Upper lobe of left lung (tissue), 6 donors: ENCODE measurements around the gene CYP2W1. TPM values are rescaled to one million over a fixed set of nuclear protein-coding genes. Genes with fewer than 3 reads are reported as not detected.
A peak's percentile ranks its signal among the peaks of the same experiment; 100 is the strongest.
"Not testable (repeated sequence)": the region's sequence is repeated elsewhere in the genome, so short reads cannot be mapped to it uniquely, and the experiment has no call there.

Experiments used
- ATAC-seq, 2 donors: fragments of 200-7000 bp; cut with Tn5 transposase; one replicate each; pipeline ENCODE4 v1.9.1; 2022; ENCODE audit warnings: mild to moderate bottlenecking in 2 of 2, moderate library complexity in 2 of 2; ENCODE audit not compliant: low FRiP score in 2 of 2
- DNase-seq, 2 donors: peaks; one replicate each; pipeline ENCODE4 v3.0.0-alpha.2; 2019 to 2020
- H3K27ac ChIP-seq, 4 donors: fragments of 200-600 bp; sonication (generic); one replicate each; pipeline ENCODE4 v1.5.1; 2016 to 2019
- H3K27me3 ChIP-seq, 4 donors: fragments of 200-600 bp; sonication (generic); one replicate each; pipeline ENCODE4 v1.5.1; 2017 to 2019
- H3K36me3 ChIP-seq, 4 donors: fragments of 200-600 bp; sonication (generic); one replicate each; pipeline ENCODE4 v1.5.1; 2016 to 2019
- H3K4me1 ChIP-seq, 4 donors: fragments of 200-600 bp; sonication (generic); one replicate each; pipeline ENCODE4 v1.5.1; 2018 to 2019
- H3K4me3 ChIP-seq, 4 donors: fragments of 200-600 bp; sonication (generic); one replicate each; pipeline ENCODE4 v1.5.1; 2017 to 2019; ENCODE audit warnings: mild to moderate bottlenecking in 2 of 4, moderate library complexity in 1 of 4
- H3K9me3 ChIP-seq, 4 donors: fragments of 200-600 bp; sonication (generic); one replicate each; pipeline ENCODE4 v1.5.1; 2018 to 2019
- EP300 ChIP-seq, 4 donors: sonication (generic); formaldehyde crosslinking; IDR thresholded peaks; one replicate each; pipeline ENCODE4 v1.5.1; 2017; ENCODE audit warnings: antibody characterized with exemption in 4 of 4, control low read depth in 2 of 4
- POLR2A ChIP-seq, 4 donors: fragments of 450-650 bp; IDR thresholded peaks; one replicate each; pipeline ENCODE4 v1.5.1; 2016 to 2017; ENCODE audit warnings: antibody characterized with exemption in 4 of 4, mild to moderate bottlenecking in 2 of 4
- POLR2AphosphoS5 ChIP-seq, 2 donors: sonication (generic); formaldehyde crosslinking; IDR thresholded peaks; one replicate each; pipeline ENCODE4 v1.5.1; 2017; ENCODE audit warnings: antibody characterized with exemption in 2 of 2
- WGBS, 2 donors: methylation state at CpG; one replicate each; pipeline ENCODE4 v1.1.5; 2017 to 2018; 5-methylcytosine and 5-hydroxymethylcytosine counted together
- total RNA-seq, 6 donors: library from RNA; depleted of rRNA in 4 of 6; stranded (reverse); fragments of >200 nt in 4 of 6; gene quantifications; one replicate each; pipeline versions ENCODE4 v1.1.0 to v1.2.1, GENCODE V29; 2016 to 2021
- TF ChIP-seq, protein P1 (sequence below), 6 experiments: fragments of 450-650 bp in 4 of 6; fragments of 200-600 bp in 2 of 6; sonication (generic) in 2 of 6; IDR thresholded peaks; one replicate each; pipeline ENCODE4 v1.5.1; 2016 to 2019; ENCODE audit warnings: antibody characterized with exemption in 6 of 6
- donor health status: DM: no; HTN: no; CAD: no; lungs with moderate emphysema.
- donor health status: DM: no; HTN: yes; CAD: no; lungs with severe emphysema.

The CYP2W1 gene
- total RNA-seq, 6 donors from 2014 or later = not detected

DNA sequence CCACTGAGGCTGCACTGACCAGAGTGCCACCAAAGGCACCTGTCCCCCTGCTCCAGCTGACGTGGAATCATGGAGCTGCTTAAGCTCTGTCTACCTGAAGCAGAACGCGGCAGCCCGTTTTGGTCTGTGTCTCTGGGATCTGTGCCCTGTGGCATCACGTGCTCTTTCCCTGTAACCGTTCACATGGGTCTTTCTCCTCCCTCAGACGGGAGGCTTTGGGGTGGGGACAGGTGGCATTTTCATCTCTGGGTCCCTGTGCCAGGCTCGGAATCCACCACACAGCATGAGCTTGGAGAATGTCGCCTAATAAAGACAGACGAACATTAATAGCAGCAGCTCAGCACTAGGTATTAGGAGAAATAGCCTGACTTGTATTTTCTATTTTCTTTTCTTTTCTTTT lies 26.9 kb upstream of the CYP2W1 start:
- Histone ChIP-seq H3K9me3 (no peaks in the 10 kb centered on the region), H3K4me3 (no peak overlapping the region), H3K27ac (no peak overlapping the region), H3K27me3 (peaks cover 0 to 2% (median 0%) of the 10 kb centered on the region in 4 donors), H3K4me1 (peaks cover 13 to 42% (median 20%) of the 10 kb centered on the region in 4 donors), H3K36me3 (no peaks in the 10 kb centered on the region)
- no peak for TF ChIP-seq POLR2AphosphoS5 (IDR thresholded peaks at IDR 0.05)
- TF ChIP-seq POLR2A (IDR thresholded peaks at IDR 0.05) = no peak
- TF ChIP-seq EP300 (IDR thresholded peaks at IDR 0.05) = no peak
- TF ChIP-seq, protein P1, sequence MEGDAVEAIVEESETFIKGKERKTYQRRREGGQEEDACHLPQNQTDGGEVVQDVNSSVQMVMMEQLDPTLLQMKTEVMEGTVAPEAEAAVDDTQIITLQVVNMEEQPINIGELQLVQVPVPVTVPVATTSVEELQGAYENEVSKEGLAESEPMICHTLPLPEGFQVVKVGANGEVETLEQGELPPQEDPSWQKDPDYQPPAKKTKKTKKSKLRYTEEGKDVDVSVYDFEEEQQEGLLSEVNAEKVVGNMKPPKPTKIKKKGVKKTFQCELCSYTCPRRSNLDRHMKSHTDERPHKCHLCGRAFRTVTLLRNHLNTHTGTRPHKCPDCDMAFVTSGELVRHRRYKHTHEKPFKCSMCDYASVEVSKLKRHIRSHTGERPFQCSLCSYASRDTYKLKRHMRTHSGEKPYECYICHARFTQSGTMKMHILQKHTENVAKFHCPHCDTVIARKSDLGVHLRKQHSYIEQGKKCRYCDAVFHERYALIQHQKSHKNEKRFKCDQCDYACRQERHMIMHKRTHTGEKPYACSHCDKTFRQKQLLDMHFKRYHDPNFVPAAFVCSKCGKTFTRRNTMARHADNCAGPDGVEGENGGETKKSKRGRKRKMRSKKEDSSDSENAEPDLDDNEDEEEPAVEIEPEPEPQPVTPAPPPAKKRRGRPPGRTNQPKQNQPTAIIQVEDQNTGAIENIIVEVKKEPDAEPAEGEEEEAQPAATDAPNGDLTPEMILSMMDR (IDR thresholded peaks at IDR 0.05) = no peak
- no peak for DNase-seq
- no peak for ATAC-seq
- 82 to 96% methylated on average over 10 of the region's 10 CpGs for WGBS, 2 donors

GRCh38 chr7:957418-958220 lies 25.4 kb upstream of the CYP2W1 start:
- H3K27me3 ChIP-seq = peaks cover 0 to 2% (median 0%) of the 10 kb centered on the region in 4 donors
- TF ChIP-seq EP300 (IDR thresholded peaks at IDR 0.05) (no peak), POLR2AphosphoS5 (IDR thresholded peaks at IDR 0.05) (no peak), POLR2A (IDR thresholded peaks at IDR 0.05) (no peak)
- TF ChIP-seq, protein P1 (IDR thresholded peaks at IDR 0.05) = no peak
- DNase-seq = peak; percentile 71 to 74
- WGBS, 2 donors = 76 to 85% methylated on average over 14 to 28 of the region's 32 CpGs
- H3K27ac ChIP-seq = peak overlapping the region in 1 of 4 donors; percentile 50
- H3K4me3 ChIP-seq = no peak overlapping the region
- H3K36me3 ChIP-seq = no peaks in the 10 kb centered on the region
- ATAC-seq = peak; percentile 30 to 61
- H3K4me1 ChIP-seq = peaks cover 13 to 38% (median 19%) of the 10 kb centered on the region in 4 donors
- H3K9me3 ChIP-seq = no peaks in the 10 kb centered on the region

GRCh38 chr7:958221-959200 lies 24.5 kb upstream of the CYP2W1 start:
- TF ChIP-seq POLR2A (IDR thresholded peaks at IDR 0.05) (no peak), POLR2AphosphoS5 (IDR thresholded peaks at IDR 0.05) (no peak), EP300 (IDR thresholded peaks at IDR 0.05) (no peak)
- TF ChIP-seq, protein P1 (IDR thresholded peaks at IDR 0.05) = no peak
- H3K4me1 ChIP-seq = peaks cover 15 to 37% (median 18%) of the 10 kb centered on the region in 4 donors
- 74 to 78% methylated on average over 30 to 36 of the region's 36 CpGs for WGBS, 2 donors
- H3K4me3 ChIP-seq = no peak overlapping the region
- no peaks in the 10 kb centered on the region for H3K9me3 ChIP-seq
- DNase-seq = peak in 1 of 2 donors; percentile 68
- peak overlapping the region in 1 of 4 donors; percentile 50 for H3K27ac ChIP-seq
- peaks cover 0 to 2% (median 0%) of the 10 kb centered on the region in 4 donors for H3K27me3 ChIP-seq
- no peaks in the 10 kb centered on the region for H3K36me3 ChIP-seq
- no peak for ATAC-seq

DNA sequence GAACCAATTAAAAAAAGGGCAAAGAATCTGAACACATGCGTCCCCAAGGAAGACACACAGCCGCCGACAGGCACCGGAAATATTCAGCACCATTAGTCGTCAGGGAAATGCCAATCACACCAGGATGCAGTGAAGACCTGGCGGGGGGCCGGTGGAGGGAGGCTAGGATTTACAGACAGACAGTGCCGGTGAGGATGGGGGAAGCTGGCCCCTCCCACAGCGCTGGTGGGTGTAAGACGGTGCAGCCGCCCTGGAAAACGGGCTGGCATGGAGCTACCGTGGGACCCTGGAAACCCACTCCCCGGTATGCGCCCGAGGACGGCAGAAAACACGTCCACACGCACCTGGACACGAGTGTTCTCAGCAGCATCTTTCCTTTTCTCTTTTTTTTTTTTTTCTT lies 23.7 kb upstream of the CYP2W1 start:
- 76 to 90% methylated on average over 20 of the region's 20 CpGs for WGBS, 2 donors
- Histone ChIP-seq H3K9me3 (no peaks in the 10 kb centered on the region), H3K4me3 (no peak overlapping the region), H3K27ac (no peak overlapping the region), H3K4me1 (peaks cover 18 to 37% (median 21%) of the 10 kb centered on the region in 4 donors), H3K36me3 (no peaks in the 10 kb centered on the region), H3K27me3 (peaks cover 0 to 2% (median 0%) of the 10 kb centered on the region in 4 donors)
- ATAC-seq (no peak), DNase-seq (peak in 1 of 2 donors; percentile 39)
- no peak for TF ChIP-seq POLR2A (IDR thresholded peaks at IDR 0.05)
- no peak for TF ChIP-seq POLR2AphosphoS5 (IDR thresholded peaks at IDR 0.05)

DNA sequence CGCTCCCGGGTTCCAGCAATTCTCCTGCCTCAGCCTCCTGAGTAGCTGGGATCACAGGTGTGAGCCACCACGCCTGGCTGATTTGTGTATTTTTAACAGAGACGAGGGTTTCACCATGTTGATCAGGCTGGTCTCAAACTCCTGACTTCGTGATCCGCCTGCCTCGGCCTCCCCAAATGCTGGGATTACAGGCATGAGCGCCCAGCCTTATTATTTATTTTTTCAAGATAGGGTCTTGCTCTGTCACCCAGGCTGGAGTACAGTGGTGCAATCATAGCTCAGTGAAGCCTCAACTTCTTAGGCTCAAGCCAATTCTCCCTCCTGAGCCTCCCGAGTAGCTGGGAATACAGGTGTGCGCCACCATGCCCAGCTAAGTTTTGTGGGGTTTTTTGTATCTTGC lies 23.2 kb upstream of the CYP2W1 start:
- not testable (repeated sequence) for H3K9me3 ChIP-seq, H3K4me3 ChIP-seq, H3K36me3 ChIP-seq, ATAC-seq, H3K27ac ChIP-seq, H3K27me3 ChIP-seq, DNase-seq
- 91 to 92% methylated on average over 10 of the region's 10 CpGs for WGBS, 2 donors
- H3K4me1 ChIP-seq = peaks cover 23 to 38% (median 25%) of the 10 kb centered on the region in 4 donors
